ENCODE measurements around the gene MBD5. TPM values are rescaled to one million over a fixed set of nuclear protein-coding genes. Genes with fewer than 3 reads are reported as not detected.
"Not testable (repeated sequence)": the region's sequence is repeated elsewhere in the genome, so short reads cannot be mapped to it uniquely, and the experiment has no call there.

The MBD5 gene
- total RNA-seq, 1 experiment from 2014 or later = 33.9 TPM

- H3K4me1 Mint-ChIP-seq (ENCODE audit: insufficient read depth, unreplicated experiment) = peaks cover 6% of the 10 kb centered on the region
- TF ChIP-seq CTCF (IDR thresholded peaks at IDR 0.05; ENCODE audit: unreplicated experiment) = no peak
- no peak overlapping the region for H3K27ac Mint-ChIP-seq (ENCODE audit: low read depth, unreplicated experiment)
- H3K9me3 Mint-ChIP-seq (ENCODE audit: unreplicated experiment) = peaks cover 5% of the 10 kb centered on the region
- no peak overlapping the region for H3K4me3 Mint-ChIP-seq (ENCODE audit: unreplicated experiment)
- DNase-seq (ENCODE audit: unreplicated experiment) = no peak
- POLR2A ChIA-PET = no interaction called here
- CTCF ChIA-PET = no interaction called here
- no peaks in the 10 kb centered on the region for H3K27me3 Mint-ChIP-seq (ENCODE audit: insufficient read depth, unreplicated experiment)
- intact Hi-C loops (cut with micrococcal nuclease) = no loop called here
- no TSS peak for BruUV-seq (replicated peaks)
- H3K36me3 Mint-ChIP-seq (ENCODE audit: insufficient read depth, unreplicated experiment) = peaks cover 7% of the 10 kb centered on the region
These were observed 24.1 kb upstream of the MBD5 start for GRCh38 chr2:147996828-147997227.

- POLR2A ChIA-PET = interaction anchor here (1.6 kb wide), 1 partner anchor 8 kb away, joined by 7 read pairs; no protein-coding TSS in a partner anchor
- Mint-ChIP-seq H3K9me3 (ENCODE audit: unreplicated experiment) (peaks cover 18% of the 10 kb centered on the region), H3K4me3 (ENCODE audit: unreplicated experiment) (no peak overlapping the region), H3K4me1 (ENCODE audit: insufficient read depth, unreplicated experiment) (peaks cover 6% of the 10 kb centered on the region), H3K27me3 (ENCODE audit: insufficient read depth, unreplicated experiment) (no peaks in the 10 kb centered on the region), H3K36me3 (ENCODE audit: insufficient read depth, unreplicated experiment) (peaks cover 7% of the 10 kb centered on the region), H3K27ac (ENCODE audit: low read depth, unreplicated experiment) (no peak overlapping the region)
- CTCF ChIA-PET = interaction anchor here (0.8 to 1.3 kb wide), 2 partner anchors 8 to 10 kb away, joined by 4 to 5 read pairs; no protein-coding TSS in a partner anchor
- no TSS peak for BruUV-seq (replicated peaks)
- intact Hi-C loops (cut with micrococcal nuclease) = no loop called here
- no peak for DNase-seq (ENCODE audit: unreplicated experiment)
- TF ChIP-seq CTCF (IDR thresholded peaks at IDR 0.05; ENCODE audit: unreplicated experiment) = no peak
These were observed 22.7 kb upstream of the MBD5 start for GRCh38 chr2:147998203-147998602.

GRCh38 chr2:147999126-147999525, 21.8 kb upstream of the MBD5 start:
- BruUV-seq (replicated peaks) = no TSS peak
- H3K36me3 Mint-ChIP-seq (ENCODE audit: insufficient read depth, unreplicated experiment) = peaks cover 11% of the 10 kb centered on the region
- intact Hi-C loops (cut with micrococcal nuclease) = no loop called here
- no peak overlapping the region for H3K4me3 Mint-ChIP-seq (ENCODE audit: unreplicated experiment)
- peaks cover 6% of the 10 kb centered on the region for H3K4me1 Mint-ChIP-seq (ENCODE audit: insufficient read depth, unreplicated experiment)
- no peak for TF ChIP-seq CTCF (IDR thresholded peaks at IDR 0.05; ENCODE audit: unreplicated experiment)
- H3K27ac Mint-ChIP-seq (ENCODE audit: low read depth, unreplicated experiment) = no peak overlapping the region
- H3K9me3 Mint-ChIP-seq (ENCODE audit: unreplicated experiment) = peaks cover 26% of the 10 kb centered on the region
- no peaks in the 10 kb centered on the region for H3K27me3 Mint-ChIP-seq (ENCODE audit: insufficient read depth, unreplicated experiment)
- POLR2A ChIA-PET = interaction anchor here (1.6 to 1.9 kb wide), 2 partner anchors 9 to 22 kb away, joined by 7 read pairs; partner anchors contain the start of genes MBD5 and ORC4
- CTCF ChIA-PET = interaction anchor here (0.6 to 1.3 kb wide), 4 partner anchors 9 to 1553 kb away, joined by 3 to 4 read pairs (median 4); no protein-coding TSS in a partner anchor
- DNase-seq (ENCODE audit: unreplicated experiment) = no peak

GRCh38 chr2:148000095-148000494, 20.8 kb upstream of the MBD5 start:
- no TSS peak for BruUV-seq (replicated peaks)
- intact Hi-C loops (cut with micrococcal nuclease) = no loop called here
- Mint-ChIP-seq H3K27me3 (ENCODE audit: insufficient read depth, unreplicated experiment) (no peaks in the 10 kb centered on the region), H3K9me3 (ENCODE audit: unreplicated experiment) (peaks cover 29% of the 10 kb centered on the region), H3K36me3 (ENCODE audit: insufficient read depth, unreplicated experiment) (peaks cover 10% of the 10 kb centered on the region), H3K4me3 (ENCODE audit: unreplicated experiment) (no peak overlapping the region), H3K4me1 (ENCODE audit: insufficient read depth, unreplicated experiment) (peaks cover 6% of the 10 kb centered on the region), H3K27ac (ENCODE audit: low read depth, unreplicated experiment) (no peak overlapping the region)
- DNase-seq (ENCODE audit: unreplicated experiment) = no peak
- TF ChIP-seq CTCF (IDR thresholded peaks at IDR 0.05; ENCODE audit: unreplicated experiment) = no peak
- ChIA-PET POLR2A (interaction anchor here (0.6 to 1.9 kb wide), 2 partner anchors 21 to 28 kb away, joined by 3 to 7 read pairs; partner anchors contain the start of genes MBD5 and ORC4), CTCF (interaction anchor here (0.6 kb wide), 2 partner anchors 21 to 482 kb away, joined by 3 to 7 read pairs; no protein-coding TSS in a partner anchor)

- H3K4me3 Mint-ChIP-seq (ENCODE audit: unreplicated experiment); POLR2A ChIA-PET; DNase-seq (ENCODE audit: unreplicated experiment); CTCF ChIA-PET; H3K36me3 Mint-ChIP-seq (ENCODE audit: insufficient read depth, unreplicated experiment); H3K4me1 Mint-ChIP-seq (ENCODE audit: insufficient read depth, unreplicated experiment); intact Hi-C loops (cut with micrococcal nuclease); BruUV-seq (replicated peaks); H3K27me3 Mint-ChIP-seq (ENCODE audit: insufficient read depth, unreplicated experiment); H3K27ac Mint-ChIP-seq (ENCODE audit: low read depth, unreplicated experiment): not testable (repeated sequence)
- peaks cover 34% of the 10 kb centered on the region for H3K9me3 Mint-ChIP-seq (ENCODE audit: unreplicated experiment)
These were observed 18.5 kb upstream of the MBD5 start for GRCh38 chr2:148002420-148002819.

All from MCF 10A (cell line).